Measurements from ENCODE around the gene GIMAP1.

The GIMAP1 gene

DNA sequence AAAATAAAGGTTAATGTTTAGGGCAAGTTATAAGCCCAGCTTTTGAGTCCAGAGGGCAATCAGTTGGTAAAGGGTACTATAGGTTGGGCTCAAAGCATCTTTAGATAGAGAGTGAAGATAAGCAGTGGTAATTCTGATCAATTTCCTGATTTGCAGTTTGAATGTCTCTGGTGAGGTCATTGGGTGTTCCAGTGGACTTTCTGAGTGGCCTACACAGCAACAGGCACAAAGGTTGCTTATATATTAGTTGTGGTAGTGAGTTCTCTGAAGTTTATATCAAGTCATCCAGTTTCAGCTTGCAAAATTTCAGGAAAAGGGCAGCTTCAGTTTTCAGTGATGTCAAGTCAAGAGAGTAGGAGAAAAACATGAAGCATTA lies 49.9 kb downstream of the GIMAP1 start:
- no peak overlapping the region for H4K5ac ChIP-seq (ENCODE audit: low read length)
- H2BK5ac ChIP-seq (ENCODE audit: low read length), result no peak overlapping the region
- no peaks in the 10 kb centered on the region for H3K27me3 ChIP-seq (ENCODE audit: insufficient read depth, low read length, poor library complexity)

DNA sequence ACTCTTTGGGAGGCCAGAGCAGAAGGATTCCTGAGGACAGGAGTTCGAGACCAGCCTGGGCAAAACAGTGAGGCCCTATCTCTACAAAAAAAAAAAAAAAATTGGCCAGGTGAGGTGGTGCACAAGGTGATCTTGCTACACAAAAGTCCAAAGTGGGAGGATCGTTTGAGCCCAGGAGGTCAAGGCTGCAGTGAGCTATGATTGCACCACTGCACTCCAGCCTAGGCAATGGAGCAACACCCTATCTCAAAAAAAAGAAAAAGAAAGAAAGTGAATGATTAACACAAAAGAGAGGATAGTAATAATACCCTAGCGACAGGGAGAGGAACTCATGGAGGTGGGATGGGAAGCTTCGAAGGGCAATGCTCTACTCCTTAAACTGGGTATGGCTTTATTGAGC lies 53.4 kb downstream of the GIMAP1 start:
- WGBS (ENCODE audit: extremely low coverage, insufficient coverage, low lambda C conversion rate), result no CpG with 5 or more reads among the region's 4 CpGs
- Histone ChIP-seq H3K36me3 (ENCODE audit: control insufficient read depth, insufficient read depth, low read length) (no peaks in the 10 kb centered on the region), H4K5ac (ENCODE audit: low read length) (no peak overlapping the region), H3K18ac (ENCODE audit: low read length) (no peak overlapping the region), H3K79me2 (ENCODE audit: control insufficient read depth, insufficient read depth, low read length) (no peaks in the 10 kb centered on the region), H4K8ac (ENCODE audit: low read depth, low read length) (no peak overlapping the region), H3K9ac (ENCODE audit: low read length) (no peak overlapping the region), H3K4me3 (ENCODE audit: low read length) (no peak overlapping the region), H3K27me3 (ENCODE audit: insufficient read depth, low read length, poor library complexity) (no peaks in the 10 kb centered on the region), H3K56ac (ENCODE audit: low read length) (no peak overlapping the region), H3K4ac (ENCODE audit: low read depth, low read length) (no peak overlapping the region), H3K79me1 (ENCODE audit: low read length) (no peaks in the 10 kb centered on the region), H2AK5ac (ENCODE audit: low read length) (no peak overlapping the region), H3K4me2 (ENCODE audit: low read length) (no peak overlapping the region), H3K4me1 (ENCODE audit: control insufficient read depth, low read depth, low read length) (no peaks in the 10 kb centered on the region), H2BK5ac (ENCODE audit: low read length) (no peak overlapping the region), H3K23ac (ENCODE audit: low read length) (no peak overlapping the region), H2BK120ac (ENCODE audit: low read depth, low read length) (no peak overlapping the region), H3K27ac (ENCODE audit: low read depth, low read length) (no peak overlapping the region), H2BK15ac (replicated peaks; ENCODE audit: low read depth) (no peak overlapping the region)
- no peak for DNase-seq

More for the DNA sequence above, 49.9 kb downstream of the GIMAP1 start:
- H3K27ac ChIP-seq (ENCODE audit: low read depth, low read length), result no peak overlapping the region
- no peak overlapping the region for H3K9ac ChIP-seq (ENCODE audit: low read length)
- H3K18ac ChIP-seq (ENCODE audit: low read length), result no peak overlapping the region
- H2AK5ac ChIP-seq (ENCODE audit: low read length), result no peak overlapping the region
- no peaks in the 10 kb centered on the region for H3K36me3 ChIP-seq (ENCODE audit: control insufficient read depth, insufficient read depth, low read length)
- no peaks in the 10 kb centered on the region for H3K79me2 ChIP-seq (ENCODE audit: control insufficient read depth, insufficient read depth, low read length)
- no peak overlapping the region for H2BK120ac ChIP-seq (ENCODE audit: low read depth, low read length)
- no peak for DNase-seq
- H2BK15ac ChIP-seq (replicated peaks; ENCODE audit: low read depth), result no peak overlapping the region
- H3K4me1 ChIP-seq (ENCODE audit: control insufficient read depth, low read depth, low read length), result no peaks in the 10 kb centered on the region
- no peak overlapping the region for H3K56ac ChIP-seq (ENCODE audit: low read length)
- no peak overlapping the region for H3K4ac ChIP-seq (ENCODE audit: low read depth, low read length)
- no peak overlapping the region for H3K23ac ChIP-seq (ENCODE audit: low read length)
- H4K8ac ChIP-seq (ENCODE audit: low read depth, low read length), result no peak overlapping the region
- H3K4me2 ChIP-seq (ENCODE audit: low read length), result no peak overlapping the region
- no peak overlapping the region for H3K4me3 ChIP-seq (ENCODE audit: low read length)
- no peaks in the 10 kb centered on the region for H3K79me1 ChIP-seq (ENCODE audit: low read length)

Data from mesendoderm (in vitro differentiated cells).